Stimulated activated memory B cell treated with anti-CD40 and anti-IgM and Interleukin-4, amounts not matched to agents 10 μg/mL and 1 μg/mL and 100 μg/mL, for 72 hours (primary cell): ENCODE measurements around the gene PKN1.
"Not testable (repeated sequence)": the region's sequence is repeated elsewhere in the genome, so short reads cannot be mapped to it uniquely, and the experiment has no call there.

Experiments used
- ATAC-seq: fragments of 150-1000 bp; cut with Tn5 transposase; 2 replicates; pipeline ENCODE4 v1.10.0; 2021
- H3K27ac Mint-ChIP-seq: one replicate; pipeline ENCODE4 v1.8.0; 2022; ENCODE audit warnings: mild to moderate bottlenecking, mixed read lengths
- H3K27me3 Mint-ChIP-seq: one replicate; pipeline ENCODE4 v1.8.0; 2022; ENCODE audit warnings: mixed read lengths
- H3K36me3 Mint-ChIP-seq: one replicate; pipeline ENCODE4 v1.8.0; 2022; ENCODE audit warnings: mixed read lengths
- H3K4me1 Mint-ChIP-seq: one replicate; pipeline ENCODE4 v1.8.0; 2022; ENCODE audit warnings: mixed read lengths
- H3K4me3 Mint-ChIP-seq: one replicate; pipeline ENCODE4 v1.8.0; 2022; ENCODE audit warnings: mild to moderate bottlenecking, moderate library complexity, mixed read lengths
- H3K9me3 Mint-ChIP-seq: one replicate; pipeline ENCODE4 v1.8.0; 2022; ENCODE audit warnings: mixed read lengths

Gene PKN1

GRCh38 chr19:14432791-14433553 is at the start of gene PKN1:
TSS of gene PKN1 (plus strand) at chr19:14433306. CDS start at chr19:14433522, 216 bp downstream.
- peak within 1 kb of the TSS; percentile 93 for H3K4me3 Mint-ChIP-seq
- H3K4me1 Mint-ChIP-seq = peaks cover 42% of the 10 kb centered on the region

GRCh38 chr19:14383661-14384555 is 49.2 kb upstream of the PKN1 start:
- peaks cover 52% of the 10 kb centered on the region for H3K4me1 Mint-ChIP-seq
- peak overlapping the region; percentile 83 for H3K4me3 Mint-ChIP-seq
- H3K27ac Mint-ChIP-seq = peak overlapping the region; percentile 95
- peaks cover 7% of the 10 kb centered on the region for H3K36me3 Mint-ChIP-seq
- no peaks in the 10 kb centered on the region for H3K27me3 Mint-ChIP-seq
- ATAC-seq = peak; percentile 70
- H3K9me3 Mint-ChIP-seq = no peaks in the 10 kb centered on the region

More at GRCh38 chr19:14432791-14433553, at the start of gene PKN1:
- Mint-ChIP-seq H3K36me3 (no peaks in the 10 kb centered on the region), H3K27me3 (no peaks in the 10 kb centered on the region), H3K27ac (peak within 1 kb of the TSS; percentile 80), H3K9me3 (no peaks in the 10 kb centered on the region)
- peak; percentile 79 for ATAC-seq

DNA sequence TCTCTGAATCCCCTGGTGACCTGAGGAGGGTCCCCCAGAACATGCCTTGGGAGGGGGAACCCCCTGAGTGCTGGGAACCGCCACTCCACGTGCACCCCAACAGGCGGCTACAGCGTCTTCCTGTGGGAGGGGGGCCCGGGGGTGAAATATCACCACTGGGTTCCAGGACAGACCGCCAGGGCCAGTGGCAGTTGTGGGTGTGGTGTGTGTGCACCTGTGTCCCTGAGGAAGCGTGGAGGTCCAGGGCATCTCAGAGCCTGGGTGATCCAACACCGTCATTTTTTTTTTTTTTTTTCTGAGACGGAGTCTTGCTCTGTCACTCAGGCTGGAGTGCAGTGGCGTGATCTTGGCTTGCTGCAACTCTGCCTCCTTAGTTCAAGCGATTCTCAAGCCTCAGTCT is 47.6 kb upstream of the PKN1 start:
- Mint-ChIP-seq H3K27me3 (no peaks in the 10 kb centered on the region), H3K36me3 (peaks cover 18% of the 10 kb centered on the region), H3K4me3 (peak overlapping the region; percentile 83), H3K4me1 (peaks cover 37% of the 10 kb centered on the region), H3K9me3 (no peaks in the 10 kb centered on the region), H3K27ac (peak overlapping the region; percentile 95)
- ATAC-seq = no peak

DNA sequence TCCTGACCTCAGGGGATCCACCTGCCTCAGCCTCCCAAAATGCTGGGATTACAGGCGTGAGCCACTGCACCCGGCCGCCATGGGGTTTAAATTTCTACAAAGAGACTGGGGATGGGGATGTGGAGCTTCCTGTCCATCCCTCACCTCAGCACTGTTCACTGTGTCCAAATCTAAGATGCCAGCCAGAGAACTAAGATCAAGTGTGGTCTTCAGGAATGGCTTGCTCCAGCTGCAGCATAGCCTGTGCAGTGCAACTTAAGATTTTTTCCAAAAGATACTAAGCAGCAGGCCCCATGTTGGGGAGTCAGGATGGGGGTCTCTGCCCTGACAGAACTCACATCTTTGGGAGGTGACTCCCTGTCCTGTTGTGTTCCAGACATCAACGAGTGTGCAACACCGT is 42.6 kb upstream of the PKN1 start:
- no peak overlapping the region for H3K4me3 Mint-ChIP-seq
- H3K9me3 Mint-ChIP-seq = no peaks in the 10 kb centered on the region
- peaks cover 7% of the 10 kb centered on the region for H3K4me1 Mint-ChIP-seq
- no peak for ATAC-seq
- no peaks in the 10 kb centered on the region for H3K27me3 Mint-ChIP-seq
- H3K27ac Mint-ChIP-seq = no peak overlapping the region
- H3K36me3 Mint-ChIP-seq = peaks cover 53% of the 10 kb centered on the region

DNA sequence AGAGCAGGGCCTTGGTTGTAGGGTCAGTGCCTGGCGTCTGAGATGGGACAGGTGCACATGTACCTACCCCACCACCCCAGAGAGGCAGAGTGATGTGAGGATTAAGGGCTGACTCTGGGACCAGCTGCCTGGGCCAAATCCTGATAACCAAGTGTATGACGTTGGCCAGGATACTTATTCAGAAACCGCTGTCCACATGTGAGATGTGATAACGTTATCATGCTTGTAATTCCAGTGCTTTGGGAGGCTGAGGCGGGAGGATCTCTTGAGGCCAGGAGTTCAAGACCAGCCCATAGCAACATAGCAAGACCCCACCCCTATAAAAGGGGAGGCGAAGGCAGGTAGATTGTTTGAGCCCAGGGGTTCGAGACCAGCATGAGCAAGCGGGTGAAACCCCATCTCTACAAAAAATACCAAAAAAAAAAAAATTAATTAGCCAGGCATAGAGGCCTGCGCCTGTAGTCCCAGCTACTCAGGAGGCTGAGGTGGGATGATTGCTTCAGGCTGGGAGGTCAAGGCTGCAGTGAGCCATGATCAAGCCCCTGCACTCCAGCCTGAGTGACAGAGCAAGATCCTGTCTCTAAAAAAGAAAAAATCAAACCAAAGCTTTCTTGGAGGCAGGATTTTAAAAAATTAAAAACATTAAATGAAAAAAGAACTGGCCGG is 41.8 kb upstream of the PKN1 start:
- Mint-ChIP-seq H3K27ac (no peak overlapping the region), H3K9me3 (no peaks in the 10 kb centered on the region), H3K4me3 (no peak overlapping the region), H3K36me3 (peaks cover 61% of the 10 kb centered on the region), H3K27me3 (no peaks in the 10 kb centered on the region), H3K4me1 (peaks cover 6% of the 10 kb centered on the region)
- no peak for ATAC-seq

GRCh38 chr19:14393329-14393728 is 39.8 kb upstream of the PKN1 start:
- Mint-ChIP-seq H3K4me1 (peaks cover 11% of the 10 kb centered on the region), H3K4me3 (no peak overlapping the region), H3K9me3 (no peaks in the 10 kb centered on the region), H3K36me3 (peaks cover 78% of the 10 kb centered on the region), H3K27ac (no peak overlapping the region), H3K27me3 (no peaks in the 10 kb centered on the region)
- no peak for ATAC-seq

GRCh38 chr19:14394167-14394566 is 38.9 kb upstream of the PKN1 start:
- H3K4me1 Mint-ChIP-seq = peaks cover 5% of the 10 kb centered on the region
- H3K36me3 Mint-ChIP-seq = peaks cover 78% of the 10 kb centered on the region
- H3K9me3 Mint-ChIP-seq = no peaks in the 10 kb centered on the region
- no peaks in the 10 kb centered on the region for H3K27me3 Mint-ChIP-seq
- no peak for ATAC-seq
- H3K27ac Mint-ChIP-seq = no peak overlapping the region
- H3K4me3 Mint-ChIP-seq = no peak overlapping the region

GRCh38 chr19:14395262-14395661 is 37.8 kb upstream of the PKN1 start:
- Mint-ChIP-seq H3K36me3 (peaks cover 69% of the 10 kb centered on the region), H3K9me3 (no peaks in the 10 kb centered on the region), H3K4me3 (no peak overlapping the region), H3K27ac (no peak overlapping the region), H3K27me3 (no peaks in the 10 kb centered on the region), H3K4me1 (peaks cover 5% of the 10 kb centered on the region)
- no peak for ATAC-seq

GRCh38 chr19:14395710-14396336 is 37.3 kb upstream of the PKN1 start:
- H3K4me3 Mint-ChIP-seq = no peak overlapping the region
- ATAC-seq = no peak
- H3K36me3 Mint-ChIP-seq = peaks cover 68% of the 10 kb centered on the region
- peak overlapping the region; percentile 66 for H3K27ac Mint-ChIP-seq
- peaks cover 7% of the 10 kb centered on the region for H3K4me1 Mint-ChIP-seq
- no peaks in the 10 kb centered on the region for H3K27me3 Mint-ChIP-seq
- no peaks in the 10 kb centered on the region for H3K9me3 Mint-ChIP-seq

DNA sequence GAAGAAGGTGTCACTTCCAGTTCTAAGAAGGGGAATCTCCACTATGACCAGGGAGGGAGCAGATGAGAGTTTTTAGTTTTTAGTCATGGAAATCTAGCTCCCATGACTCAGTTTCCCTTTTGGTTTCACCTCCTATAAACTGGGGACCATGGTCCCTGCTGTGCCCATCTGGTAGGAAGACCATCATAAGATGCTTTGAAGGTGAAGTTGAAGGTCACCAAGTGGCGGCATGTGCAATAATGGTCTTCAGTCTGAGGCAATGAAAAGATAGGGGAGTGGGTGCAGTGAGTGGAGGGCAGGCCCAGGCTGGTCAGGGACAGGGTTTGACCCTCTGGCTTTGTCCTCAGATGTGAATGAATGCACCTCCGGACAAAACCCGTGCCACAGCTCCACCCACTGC is 36.4 kb upstream of the PKN1 start:
- peaks cover 70% of the 10 kb centered on the region for H3K36me3 Mint-ChIP-seq
- H3K27me3 Mint-ChIP-seq, H3K9me3 Mint-ChIP-seq, ATAC-seq, H3K4me3 Mint-ChIP-seq: not testable (repeated sequence)
- peak overlapping the region; percentile 66 for H3K27ac Mint-ChIP-seq
- H3K4me1 Mint-ChIP-seq = peaks cover 15% of the 10 kb centered on the region

GRCh38 chr19:14397168-14397567 is 35.9 kb upstream of the PKN1 start:
- not testable (repeated sequence) for H3K27me3 Mint-ChIP-seq, H3K27ac Mint-ChIP-seq, ATAC-seq, H3K9me3 Mint-ChIP-seq, H3K4me3 Mint-ChIP-seq
- peaks cover 75% of the 10 kb centered on the region for H3K36me3 Mint-ChIP-seq
- peaks cover 15% of the 10 kb centered on the region for H3K4me1 Mint-ChIP-seq

GRCh38 chr19:14400951-14401431 is 32.1 kb upstream of the PKN1 start:
- Mint-ChIP-seq H3K4me1 (peaks cover 21% of the 10 kb centered on the region), H3K27me3 (no peaks in the 10 kb centered on the region), H3K36me3 (peaks cover 80% of the 10 kb centered on the region), H3K9me3 (no peaks in the 10 kb centered on the region), H3K4me3 (no peak overlapping the region), H3K27ac (peak overlapping the region; percentile 75)
- peak; percentile 88 for ATAC-seq

GRCh38 chr19:14401468-14402195 is 31.5 kb upstream of the PKN1 start:
- Mint-ChIP-seq H3K36me3 (peaks cover 80% of the 10 kb centered on the region), H3K4me1 (peaks cover 26% of the 10 kb centered on the region)

More at GRCh38 chr19:14401468-14402195, 31.5 kb upstream of the PKN1 start:
- no peaks in the 10 kb centered on the region for H3K27me3 Mint-ChIP-seq
- H3K4me3 Mint-ChIP-seq = no peak overlapping the region
- H3K27ac Mint-ChIP-seq = peak overlapping the region; percentile 75
- ATAC-seq = no peak
- H3K9me3 Mint-ChIP-seq = no peaks in the 10 kb centered on the region
